HG03565 (cell line): ENCODE results near the gene MAN1B1.
"Not testable (repeated sequence)": the region's sequence is repeated elsewhere in the genome, so short reads cannot be mapped to it uniquely, and the experiment has no call there.

Experiments
- ATAC-seq: cut with Tn5 transposase; IDR thresholded peaks from one replicate; pipeline ENCODE4 v1.9.1; 2021; ENCODE audit warnings: mild to moderate bottlenecking, moderate library complexity; ENCODE audit not compliant: unreplicated experiment

MAN1B1 gene

GRCh38 chr9:137110147-137110910, 23.5 kb downstream of the MAN1B1 start:
- no peak for ATAC-seq

GRCh38 chr9:137110911-137111787, 24.4 kb downstream of the MAN1B1 start:
- ATAC-seq, result no peak

GRCh38 chr9:137111788-137112563, 25.2 kb downstream of the MAN1B1 start:
- no peak for ATAC-seq

DNA sequence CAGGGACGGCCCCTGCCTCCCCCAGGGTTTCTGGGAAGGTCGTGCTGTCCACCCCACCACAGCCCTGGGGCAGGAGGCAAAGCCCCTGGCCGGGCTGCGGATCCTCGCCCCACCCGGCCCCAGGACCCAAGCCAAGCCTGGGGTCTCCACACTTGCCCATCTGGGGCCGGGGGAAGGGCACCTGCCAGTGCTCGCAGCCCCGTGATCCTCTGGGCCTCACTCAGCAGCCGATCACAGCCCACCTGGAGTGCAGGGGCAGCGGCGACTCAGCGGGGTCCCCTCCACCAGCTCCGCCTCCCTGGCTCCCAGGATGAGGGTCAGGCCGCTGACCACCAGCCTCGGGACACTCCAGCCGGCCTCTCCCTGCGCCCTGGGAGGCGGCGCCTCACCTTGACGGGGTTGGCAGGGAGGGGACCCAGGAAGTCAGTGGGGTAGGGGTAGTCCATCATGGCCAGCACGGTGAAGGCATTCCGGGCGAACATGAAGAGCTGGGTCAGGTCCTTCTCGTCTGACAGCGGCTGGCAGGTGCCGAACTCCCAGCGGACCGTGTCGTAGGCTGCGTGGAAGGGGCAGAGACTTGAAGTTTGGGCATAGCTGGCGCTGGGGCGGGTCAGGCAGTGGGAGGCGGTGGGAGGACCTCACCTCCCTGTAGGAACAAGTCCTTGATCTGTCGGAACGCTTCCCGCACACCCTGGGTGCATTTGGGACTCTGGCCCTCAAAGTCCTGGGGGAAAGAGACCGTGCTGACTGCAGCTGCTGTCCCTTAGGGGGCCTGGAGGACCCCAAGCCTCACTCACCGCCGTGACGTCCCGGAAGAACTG, 26.0 kb downstream of the MAN1B1 start:
- no peak for ATAC-seq

DNA sequence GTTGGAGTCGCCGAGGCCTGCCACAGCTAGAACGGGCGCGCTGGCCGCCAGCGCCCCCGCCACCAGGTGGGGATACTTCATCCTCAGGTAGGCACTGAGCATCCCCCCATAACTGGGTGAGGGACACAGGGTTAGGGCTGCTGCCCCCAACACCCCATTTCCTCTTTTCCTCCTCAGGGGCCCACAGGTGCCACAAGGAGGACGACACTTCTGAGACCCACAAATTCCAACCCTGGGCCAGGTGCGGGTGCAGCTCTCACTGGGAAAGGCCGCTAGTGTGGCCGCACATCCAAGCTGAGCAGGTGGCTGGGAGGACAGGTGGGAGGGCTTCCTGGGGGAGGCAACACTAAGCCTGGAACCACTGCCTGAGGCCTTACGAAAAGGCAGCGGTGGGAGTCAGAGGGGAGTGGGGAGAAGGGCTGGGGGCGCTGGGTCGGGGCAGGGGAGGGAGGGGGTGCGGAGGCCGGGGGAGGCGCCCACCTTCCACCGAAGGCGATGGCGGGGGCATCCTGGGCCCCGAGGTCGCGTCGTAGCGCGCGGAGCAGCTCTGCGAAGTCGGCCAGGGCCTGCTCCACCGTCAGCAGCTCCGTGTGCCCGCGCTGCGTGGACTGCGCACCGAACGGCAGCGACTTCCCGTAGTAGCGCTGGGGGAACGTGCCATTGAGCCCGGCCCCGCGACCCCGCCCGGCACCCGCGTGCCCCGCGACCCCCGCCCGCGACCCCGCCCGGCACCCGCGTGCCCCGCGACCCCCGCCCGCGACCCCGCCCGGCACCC, 26.8 kb downstream of the MAN1B1 start:
- ATAC-seq, result no peak

DNA sequence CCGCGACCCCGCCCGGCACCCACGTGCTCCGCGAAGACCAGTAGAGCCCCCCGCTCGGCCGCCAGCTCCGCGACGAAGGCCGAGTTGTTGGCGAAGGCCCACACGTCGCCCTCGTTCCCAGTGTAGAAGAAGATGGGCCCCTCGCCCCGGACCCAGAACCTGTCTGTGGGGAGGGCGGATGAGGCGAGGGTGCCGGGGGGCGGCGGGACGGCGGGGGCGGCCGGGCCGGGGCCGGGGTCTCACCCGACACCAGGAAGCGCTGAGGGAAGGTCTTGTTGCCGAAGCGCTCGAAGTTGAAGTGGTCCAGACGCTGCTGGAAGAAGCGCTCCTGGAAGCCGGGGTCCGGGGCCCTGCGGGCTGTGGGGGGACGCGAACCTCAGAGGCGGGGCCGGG, 27.4 kb downstream of the MAN1B1 start:
- no peak for ATAC-seq

DNA sequence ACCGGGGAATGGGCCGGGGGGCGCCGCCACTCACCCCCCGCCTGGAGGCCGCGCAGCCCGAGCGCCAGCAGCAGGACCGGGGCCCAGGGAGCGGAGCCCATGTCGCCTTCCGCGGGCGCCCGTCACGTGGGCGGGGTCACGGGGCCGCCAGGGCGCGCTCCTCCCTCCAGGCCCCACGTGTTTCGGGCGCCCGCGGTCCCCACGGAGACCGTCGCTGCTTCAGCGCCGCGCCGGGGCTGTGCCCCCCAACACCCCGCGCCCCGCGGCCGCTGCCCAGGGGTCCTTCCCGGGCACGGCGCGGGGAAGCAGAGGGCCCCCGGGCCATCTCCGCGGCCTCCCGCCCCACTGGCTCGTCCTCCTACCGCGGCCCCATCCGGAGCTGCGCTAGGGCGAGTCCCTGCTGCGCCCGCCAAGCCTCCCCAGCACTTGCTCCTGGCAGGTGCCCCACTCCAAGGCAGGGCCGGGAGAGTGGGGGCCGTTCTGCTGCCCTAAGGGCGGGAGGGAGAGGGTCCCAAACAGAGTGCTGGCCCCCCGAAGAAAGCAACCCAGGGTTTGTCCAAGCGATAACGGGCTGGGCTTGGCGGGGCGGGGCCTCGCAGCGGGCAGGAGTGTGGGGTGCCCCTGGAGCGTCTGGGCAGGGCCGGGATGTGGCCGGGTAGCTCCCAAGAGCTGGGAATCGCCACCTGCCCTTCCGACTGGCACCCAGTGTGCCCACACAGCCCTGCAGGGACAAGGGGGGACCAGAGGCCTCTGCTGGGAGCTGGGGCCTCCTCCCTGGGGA, 28.0 kb downstream of the MAN1B1 start, which contains the start of gene DPP7:
Gene DPP7, minus strand, starts transcription at position 121 of the 781 bp plus-strand sequence. Its CDS starts 20 bp downstream, at position 101.
- peak; percentile 59 for ATAC-seq

- ATAC-seq, result no peak
Measured at GRCh38 chr9:137115394-137116026, 28.7 kb downstream of the MAN1B1 start.

DNA sequence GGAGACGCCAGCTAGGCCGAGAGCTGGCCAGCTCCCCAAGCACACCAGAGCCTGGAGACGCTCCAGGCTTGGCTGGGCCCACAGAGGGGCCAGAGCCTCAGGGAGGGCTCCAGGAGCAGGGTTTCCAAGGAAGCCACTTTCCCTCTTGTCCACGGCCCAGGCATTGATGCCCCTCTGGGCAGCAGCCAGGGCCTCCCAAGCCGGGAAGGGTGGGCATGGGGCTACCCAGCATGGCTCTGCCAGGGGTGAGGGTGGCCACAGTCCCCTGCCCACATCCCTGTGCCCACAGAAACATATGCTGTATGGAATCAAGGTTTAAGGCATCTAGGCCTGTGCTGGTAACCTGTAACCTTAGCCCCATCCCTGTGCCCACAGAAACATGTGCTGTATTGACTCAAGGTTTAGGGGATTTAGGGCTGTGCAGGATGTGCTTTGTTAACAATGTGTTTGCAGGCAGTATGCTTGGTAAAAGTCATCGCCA, 29.3 kb downstream of the MAN1B1 start:
- no peak for ATAC-seq

DNA sequence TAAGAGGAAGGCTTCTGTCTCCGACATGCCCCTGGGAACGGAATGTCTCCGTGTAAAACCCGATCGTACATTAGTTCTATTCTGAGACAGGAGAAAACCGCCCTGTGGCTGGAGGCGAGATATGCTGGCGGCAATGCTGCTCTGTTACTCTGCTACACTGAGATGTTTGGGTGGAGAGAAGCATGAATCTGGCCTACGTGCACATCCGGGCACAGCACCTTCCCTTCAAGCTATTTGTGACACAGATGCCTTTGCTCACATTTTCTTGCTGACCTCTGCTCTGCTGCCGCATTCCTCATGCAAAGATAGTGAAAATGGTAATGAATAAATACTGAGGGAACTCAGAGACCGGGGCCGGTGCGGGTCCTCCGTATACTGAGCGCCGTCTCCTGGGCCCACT, 29.9 kb downstream of the MAN1B1 start:
- no peak for ATAC-seq

DNA sequence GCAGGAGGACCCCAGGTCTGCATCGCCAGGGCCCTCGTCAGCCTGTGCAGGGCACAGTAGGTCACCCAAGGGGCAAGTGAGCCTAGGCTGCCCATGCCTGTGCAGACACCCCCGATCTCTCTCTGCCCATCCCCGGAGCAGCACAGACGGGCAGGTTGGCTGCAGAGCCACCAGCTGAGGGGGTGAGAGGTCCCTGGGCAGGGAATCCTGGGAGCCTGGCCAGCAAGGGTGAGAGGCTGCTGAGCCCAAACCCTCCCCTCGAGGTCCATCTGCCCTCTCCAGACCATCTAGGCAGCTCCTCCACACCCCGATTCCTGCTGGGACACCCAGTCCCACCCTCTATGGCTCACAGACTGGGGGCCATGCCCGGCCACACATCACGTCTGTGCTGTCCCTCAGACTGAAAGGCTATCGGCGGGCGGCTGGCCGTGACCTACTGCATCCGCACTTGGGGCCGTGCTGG, 30.5 kb downstream of the MAN1B1 start:
- no peak for ATAC-seq

- ATAC-seq, result not testable (repeated sequence)
Measured at GRCh38 chr9:137118092-137118603, 31.4 kb downstream of the MAN1B1 start.

DNA sequence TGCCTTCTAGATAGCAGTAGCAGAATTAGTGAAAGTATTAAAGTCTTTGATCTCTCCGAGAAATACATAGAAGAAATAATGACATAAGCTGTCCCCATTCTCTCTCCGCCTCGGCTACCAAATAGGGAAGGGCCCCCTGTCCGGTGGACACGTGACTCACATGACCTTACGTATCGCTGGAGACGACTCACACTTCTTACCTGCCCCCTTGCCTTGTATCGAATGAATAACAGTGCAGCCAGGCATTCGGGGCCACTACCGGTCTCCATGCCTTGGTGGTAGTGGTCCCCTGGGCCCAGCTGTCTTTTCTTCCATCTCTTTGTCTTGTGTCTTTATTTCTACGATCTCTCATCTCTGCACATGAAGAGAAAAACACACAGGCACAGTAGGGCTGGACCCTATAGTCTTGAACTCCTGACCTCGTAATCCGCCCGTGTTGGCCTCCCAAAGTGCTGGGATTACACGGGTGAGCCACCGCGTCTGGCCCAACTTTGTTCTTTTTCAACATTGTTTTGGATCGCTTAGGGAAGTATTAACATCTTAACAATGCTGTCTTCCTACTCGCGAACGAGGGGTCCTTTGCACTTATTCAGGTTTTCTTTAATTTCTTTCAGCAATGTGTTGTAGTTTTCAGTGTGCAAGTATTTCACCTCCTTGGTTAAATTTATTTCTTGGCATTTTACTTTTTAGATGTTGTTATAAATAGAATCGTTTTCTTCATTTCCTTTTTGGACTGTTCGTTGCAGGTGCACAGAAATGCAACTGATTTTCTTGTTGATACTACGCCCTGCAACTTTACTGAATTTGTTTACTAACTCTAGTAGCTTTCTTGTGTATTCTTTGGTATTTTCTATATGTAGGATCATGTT, 35.4 kb downstream of the MAN1B1 start:
- ATAC-seq, result not testable (repeated sequence)

GRCh38 chr9:137122796-137123467, 36.1 kb downstream of the MAN1B1 start:
- not testable (repeated sequence) for ATAC-seq

- no peak for ATAC-seq
Measured at GRCh38 chr9:137123468-137123837, 36.7 kb downstream of the MAN1B1 start.

GRCh38 chr9:137123952-137124462, 37.2 kb downstream of the MAN1B1 start:
- not testable (repeated sequence) for ATAC-seq
